HEK293 (cell line): Measurements from ENCODE around the gene SORBS2.

ENCODE experiments used
- CTCF ChIA-PET: fragments of 350-600 bp; formaldehyde crosslinking; extraction: SDS; loops from one replicate; lab custom pipeline; 2021; ENCODE audit warnings: antibody characterized with exemption; lab: Yijun Ruan, JAX
- POLR2A ChIA-PET: fragments of 300-600 bp; formaldehyde crosslinking; extraction: SDS; loops from one replicate; lab custom pipeline; 2020; ENCODE audit warnings: antibody characterized with exemption, inconsistent platforms; lab: Yijun Ruan, JAX
- H3K27ac ChIP-seq: fragments of 200-500 bp; sonication (Bioruptor generic); 2 replicates; pipeline ENCODE4 v1.5.1; 2014; ENCODE audit warnings: low read depth, low read length, control low read depth, inconsistent platforms; ENCODE audit errors: extremely low read depth
- H3K36me3 ChIP-seq, 2 experiments: fragments of 200-500 bp in 1 of 2; sonication (Bioruptor generic) in 1 of 2; 1 replicate in 1 of 2; 2 replicates in 1 of 2; pipeline ENCODE4 v1.5.1; 2014 to 2017; ENCODE audit warnings: inconsistent platforms in 2 of 2, low read length in 2 of 2; ENCODE audit not compliant: control insufficient read depth in 2 of 2, insufficient read depth in 1 of 2
- H3K4me1 ChIP-seq: fragments of 200-500 bp; sonication (Bioruptor generic); 2 replicates; pipeline ENCODE4 v1.5.1; 2014; ENCODE audit warnings: mild to moderate bottlenecking, low read length, inconsistent platforms; ENCODE audit not compliant: control insufficient read depth, insufficient read depth
- H3K4me3 ChIP-seq: 2 replicates; pipeline ENCODE4 v1.5.1; 2011; ENCODE audit warnings: low read depth, mild to moderate bottlenecking, control low read depth, low read length, moderate library complexity
- H3K9me3 ChIP-seq: fragments of 200-500 bp; sonication (Bioruptor generic); 2 replicates; pipeline ENCODE4 v1.5.1; 2014; ENCODE audit warnings: low read depth, low read length, inconsistent platforms; ENCODE audit not compliant: control insufficient read depth, insufficient read depth
- CTCF ChIP-seq: fragments of 450-650 bp; formaldehyde crosslinking; IDR thresholded peaks from 2 replicates; pipeline ENCODE4 v1.5.1; 2016; ENCODE audit warnings: missing biosample characterization, missing genetic modification characterization
- HOXD13 ChIP-seq: sonication (generic); formaldehyde crosslinking; IDR thresholded peaks from 2 replicates; pipeline ENCODE4 v1.8.0; 2022; ENCODE audit warnings: missing genetic modification reagents, borderline replicate concordance
- KLF1 ChIP-seq: fragments of 450-650 bp; formaldehyde crosslinking; IDR thresholded peaks from 2 replicates; pipeline ENCODE4 v1.5.1; 2016; ENCODE audit warnings: missing biosample characterization, missing genetic modification characterization
- KLF10 ChIP-seq: fragments of 450-650 bp; IDR thresholded peaks from 2 replicates; pipeline ENCODE4 v1.5.1; 2018; ENCODE audit warnings: missing biosample characterization, mild to moderate bottlenecking, missing genetic modification characterization
- MZF1 ChIP-seq: fragments of 450-650 bp; formaldehyde crosslinking; IDR thresholded peaks from 2 replicates; pipeline ENCODE4 v1.5.1; 2017; ENCODE audit warnings: missing biosample characterization, missing genetic modification characterization, borderline replicate concordance
- SETDB1 ChIP-seq: IDR thresholded peaks from one replicate; pipeline ENCODE4 v1.6.1; 2017; ENCODE audit warnings: mild to moderate bottlenecking, low read length, moderate library complexity, mixed read lengths; ENCODE audit not compliant: insufficient read length
- TRIM28 ChIP-seq: IDR thresholded peaks from 2 replicates; pipeline ENCODE4 v1.6.1; 2011; ENCODE audit warnings: low read length, control low read depth, borderline replicate concordance
- ZBTB1 ChIP-seq: fragments of 450-650 bp; formaldehyde crosslinking; IDR thresholded peaks from 2 replicates; pipeline ENCODE4 v1.5.1; 2016; ENCODE audit warnings: missing biosample characterization, missing genetic modification characterization
- ZBTB49 ChIP-seq: fragments of 450-650 bp; formaldehyde crosslinking; IDR thresholded peaks from 2 replicates; pipeline ENCODE4 v1.5.1; 2016; ENCODE audit warnings: missing biosample characterization, missing genetic modification characterization, low read depth
- ZFP37 ChIP-seq: fragments of 450-650 bp; formaldehyde crosslinking; IDR thresholded peaks from 2 replicates; pipeline ENCODE4 v1.5.1; 2016; ENCODE audit warnings: missing biosample characterization, missing genetic modification characterization
- ZFP41 ChIP-seq: fragments of 450-650 bp; formaldehyde crosslinking; IDR thresholded peaks from 2 replicates; pipeline ENCODE4 v1.5.1; 2016; ENCODE audit warnings: missing biosample characterization, missing genetic modification characterization, borderline replicate concordance
- ZNF121 ChIP-seq: fragments of 450-650 bp; formaldehyde crosslinking; IDR thresholded peaks from 2 replicates; pipeline ENCODE4 v1.5.1; 2016; ENCODE audit warnings: missing biosample characterization, missing genetic modification characterization
- ZNF132 ChIP-seq: fragments of 450-650 bp; formaldehyde crosslinking; IDR thresholded peaks from 2 replicates; pipeline ENCODE4 v1.5.1; 2017; ENCODE audit warnings: missing biosample characterization, missing genetic modification characterization, borderline replicate concordance
- ZNF138 ChIP-seq: fragments of 450-650 bp; formaldehyde crosslinking; IDR thresholded peaks from 2 replicates; pipeline ENCODE4 v1.5.1; 2016; ENCODE audit warnings: missing biosample characterization, missing genetic modification characterization, borderline replicate concordance
- ZNF174 ChIP-seq: fragments of 450-650 bp; formaldehyde crosslinking; IDR thresholded peaks from 2 replicates; pipeline ENCODE4 v1.5.0; 2017; ENCODE audit warnings: missing biosample characterization, mild to moderate bottlenecking, missing genetic modification characterization
- ZNF184 ChIP-seq: fragments of 450-650 bp; IDR thresholded peaks from 2 replicates; pipeline ENCODE4 v1.5.1; 2018; ENCODE audit warnings: missing biosample characterization, mild to moderate bottlenecking, missing genetic modification characterization
- ZNF211 ChIP-seq: fragments of 450-650 bp; formaldehyde crosslinking; IDR thresholded peaks from 2 replicates; pipeline ENCODE4 v1.5.1; 2016; ENCODE audit warnings: low read depth, missing biosample characterization, missing genetic modification characterization
- ZNF280D ChIP-seq: fragments of 450-650 bp; formaldehyde crosslinking; IDR thresholded peaks from 2 replicates; pipeline ENCODE4 v1.5.1; 2016; ENCODE audit warnings: missing biosample characterization, missing genetic modification characterization
- ZNF324 ChIP-seq: fragments of 450-650 bp; formaldehyde crosslinking; IDR thresholded peaks from 2 replicates; pipeline ENCODE4 v1.5.1; 2016; ENCODE audit warnings: missing biosample characterization, missing genetic modification characterization
- ZNF426 ChIP-seq: fragments of 450-650 bp; formaldehyde crosslinking; IDR thresholded peaks from 2 replicates; pipeline ENCODE4 v1.5.1; 2017; ENCODE audit warnings: missing biosample characterization, missing genetic modification characterization, mild to moderate bottlenecking, inconsistent platforms, moderate library complexity
- ZNF501 ChIP-seq: fragments of 450-650 bp; formaldehyde crosslinking; IDR thresholded peaks from 2 replicates; pipeline ENCODE4 v1.5.1; 2016; ENCODE audit warnings: missing biosample characterization, missing genetic modification characterization
- ZNF529 ChIP-seq: fragments of 450-650 bp; formaldehyde crosslinking; IDR thresholded peaks from 2 replicates; pipeline ENCODE4 v1.5.1; 2017; ENCODE audit warnings: missing genetic modification characterization, missing biosample characterization; ENCODE audit not compliant: insufficient replicate concordance
- ZNF530 ChIP-seq: fragments of 450-650 bp; formaldehyde crosslinking; IDR thresholded peaks from 2 replicates; pipeline ENCODE4 v1.5.1; 2016; ENCODE audit warnings: low read depth, missing biosample characterization, missing genetic modification characterization
- ZNF626 ChIP-seq: fragments of 450-650 bp; sonication (Bioruptor Pico); formaldehyde crosslinking; IDR thresholded peaks from 2 replicates; pipeline ENCODE4 v1.5.1; 2018; ENCODE audit warnings: missing biosample characterization, missing genetic modification characterization, inconsistent platforms
- ZNF654 ChIP-seq: fragments of 450-650 bp; formaldehyde crosslinking; IDR thresholded peaks from 2 replicates; pipeline ENCODE4 v1.5.1; 2016; ENCODE audit warnings: low read depth, missing biosample characterization, missing genetic modification characterization
- ZNF76 ChIP-seq: fragments of 450-650 bp; formaldehyde crosslinking; IDR thresholded peaks from 2 replicates; pipeline ENCODE4; 2016; ENCODE audit warnings: low read depth, missing biosample characterization, missing genetic modification characterization, borderline replicate concordance
- ZNF837 ChIP-seq: fragments of 450-650 bp; formaldehyde crosslinking; IDR thresholded peaks from 2 replicates; pipeline ENCODE4 v1.5.1; 2016; ENCODE audit warnings: missing biosample characterization, missing genetic modification characterization
- ZSCAN30 ChIP-seq: fragments of 450-650 bp; IDR thresholded peaks from 2 replicates; pipeline ENCODE4 v1.5.1; 2018; ENCODE audit warnings: missing biosample characterization, mild to moderate bottlenecking, missing genetic modification characterization, moderate library complexity

The SORBS2 gene

GRCh38 chr4:185662030-185662778 lies 149.8 kb downstream of the SORBS2 start:
- no peak overlapping the region for H3K27ac ChIP-seq
- POLR2A ChIA-PET = no interaction called here
- CTCF ChIA-PET = interaction anchor here (0.6 to 1.3 kb wide), 2 partner anchors 21 to 1813 kb away, joined by 3 read pairs; no protein-coding TSS in a partner anchor
- TF ChIP-seq ZNF529 = no peak
- TF ChIP-seq ZSCAN30 = no peak
- no peak for TF ChIP-seq ZNF121 (tag by site-specific recombination)
- no peak for TF ChIP-seq ZNF501 (tag by site-specific recombination)
- TF ChIP-seq ZBTB1 (tag by site-specific recombination) = no peak
- TF ChIP-seq ZNF654 (tag by site-specific recombination) = no peak
- no peak for TF ChIP-seq ZNF184
- TF ChIP-seq ZNF626 = no peak
- TF ChIP-seq ZNF426 (tag by site-specific recombination) = no peak
- TF ChIP-seq ZNF324 (tag by site-specific recombination) = no peak
- TF ChIP-seq TRIM28 = no peak
- TF ChIP-seq KLF1 = no peak
- no peak for TF ChIP-seq SETDB1
- no peak for TF ChIP-seq ZNF76 (tag by site-specific recombination)
- no peak for TF ChIP-seq HOXD13
- TF ChIP-seq CTCF (tag by site-specific recombination) = no peak
- TF ChIP-seq ZFP37 (tag by site-specific recombination) = no peak
- no peak for TF ChIP-seq ZNF530 (tag by site-specific recombination)
- TF ChIP-seq KLF10 = no peak
- no peak for TF ChIP-seq ZNF174
- H3K36me3 ChIP-seq = no peaks in the 10 kb centered on the region
- H3K4me3 ChIP-seq = no peak overlapping the region
- H3K4me1 ChIP-seq = no peaks in the 10 kb centered on the region
- H3K9me3 ChIP-seq = no peaks in the 10 kb centered on the region

- H3K4me3 ChIP-seq = no peak overlapping the region
- H3K36me3 ChIP-seq = no peaks in the 10 kb centered on the region
- POLR2A ChIA-PET = no interaction called here
- CTCF ChIA-PET = interaction anchor here (0.8 kb wide), 1 partner anchor 20 kb away, joined by 3 read pairs; no protein-coding TSS in a partner anchor
- no peaks in the 10 kb centered on the region for H3K4me1 ChIP-seq
- H3K9me3 ChIP-seq = no peaks in the 10 kb centered on the region
- no peak for TF ChIP-seq ZNF132 (tag by site-specific recombination)
- TF ChIP-seq ZNF211 = no peak
- no peak overlapping the region for H3K27ac ChIP-seq
Observed at GRCh38 chr4:185660340-185660739, 151.7 kb downstream of the SORBS2 start.

GRCh38 chr4:185657699-185658098 lies 154.3 kb downstream of the SORBS2 start:
- Histone ChIP-seq H3K27ac (no peak overlapping the region), H3K36me3 (no peaks in the 10 kb centered on the region), H3K4me1 (no peaks in the 10 kb centered on the region; the same call in 1 of the 2 replicates), H3K4me3 (no peak overlapping the region), H3K9me3 (no peaks in the 10 kb centered on the region)
- ChIA-PET CTCF (no interaction called here), POLR2A (no interaction called here)
- TF ChIP-seq ZNF138 (tag by site-specific recombination) (no peak), ZNF837 (tag by site-specific recombination) (no peak), ZFP41 (tag by site-specific recombination) (no peak), ZBTB49 (tag by site-specific recombination) (no peak), ZNF280D (tag by site-specific recombination) (no peak), MZF1 (tag by site-specific recombination) (no peak)
